Uterus (tissue), 4 donors: Measurements from ENCODE around the gene SPTB. TPM values are rescaled to one million over a fixed set of nuclear protein-coding genes. Genes with fewer than 3 reads are reported as not detected.

Experiments used
- DNase-seq, 2 donors: peaks; one replicate each; pipeline ENCODE4 v3.0.0-alpha.2; 2019 to 2020
- H3K27ac ChIP-seq, 2 donors: fragments of 200-600 bp; sonication (generic); 1 replicate in 1 of 2; 2 replicates in 1 of 2; pipeline ENCODE4 v1.5.1; 2016 to 2018
- H3K27me3 ChIP-seq, 2 donors: fragments of 200-600 bp; sonication (generic); one replicate each; pipeline ENCODE4 v1.5.1; 2018 to 2019; ENCODE audit warnings: control low read depth in 1 of 2
- H3K36me3 ChIP-seq, 2 donors: fragments of 200-600 bp; sonication (generic); one replicate each; pipeline ENCODE4 v1.5.1; 2019; ENCODE audit warnings: control low read depth in 1 of 2
- H3K4me1 ChIP-seq, 2 donors: fragments of 200-600 bp; sonication (generic); one replicate each; pipeline ENCODE4 v1.5.1; 2018 to 2019; ENCODE audit warnings: control low read depth in 1 of 2
- H3K4me3 ChIP-seq, 2 donors: fragments of 200-600 bp; sonication (generic); 1 replicate in 1 of 2; 2 replicates in 1 of 2; pipeline ENCODE4 v1.5.1; 2018 to 2019; ENCODE audit warnings: mild to moderate bottlenecking in 1 of 2
- H3K9me3 ChIP-seq, 2 donors: fragments of 200-600 bp; sonication (generic); one replicate each; pipeline ENCODE4 v1.5.1; 2019; ENCODE audit warnings: control low read depth in 1 of 2
- POLR2A ChIP-seq, 2 donors: fragments of 450-650 bp; IDR thresholded peaks; one replicate each; pipeline ENCODE4 v1.6.1; 2016; ENCODE audit warnings: antibody characterized with exemption in 2 of 2, mild to moderate bottlenecking in 1 of 2, moderate library complexity in 1 of 2
- intact Hi-C: fragments of 100-400 bp; cut with DNase I; formaldehyde crosslinking; loops from one replicate; pipeline ENCODE4 v1.15.1; 2023; ENCODE audit warnings: low total_unique reads
- total RNA-seq, 4 donors: library from RNA; depleted of rRNA in 3 of 4; stranded (reverse); fragments of >200 nt in 3 of 4; gene quantifications; one replicate each; pipeline versions ENCODE4 v1.1.0 to v1.2.4, GENCODE V29; 2014 to 2023
- TF ChIP-seq, protein P1 (sequence below), 4 experiments: fragments of 200-600 bp in 2 of 4; fragments of 450-650 bp in 2 of 4; sonication (generic) in 2 of 4; IDR thresholded peaks; one replicate each; pipeline ENCODE4 v1.5.1; 2016 to 2019; ENCODE audit warnings: antibody characterized with exemption in 4 of 4, mild to moderate bottlenecking in 2 of 4, moderate library complexity in 1 of 4
- donor health status: DM: yes; HTN: yes; CAD: no.

Gene SPTB
- total RNA-seq, 4 donors from 2014 or later = 1.0 to 5.4 (median 4.6) TPM; not detected in 1

DNA sequence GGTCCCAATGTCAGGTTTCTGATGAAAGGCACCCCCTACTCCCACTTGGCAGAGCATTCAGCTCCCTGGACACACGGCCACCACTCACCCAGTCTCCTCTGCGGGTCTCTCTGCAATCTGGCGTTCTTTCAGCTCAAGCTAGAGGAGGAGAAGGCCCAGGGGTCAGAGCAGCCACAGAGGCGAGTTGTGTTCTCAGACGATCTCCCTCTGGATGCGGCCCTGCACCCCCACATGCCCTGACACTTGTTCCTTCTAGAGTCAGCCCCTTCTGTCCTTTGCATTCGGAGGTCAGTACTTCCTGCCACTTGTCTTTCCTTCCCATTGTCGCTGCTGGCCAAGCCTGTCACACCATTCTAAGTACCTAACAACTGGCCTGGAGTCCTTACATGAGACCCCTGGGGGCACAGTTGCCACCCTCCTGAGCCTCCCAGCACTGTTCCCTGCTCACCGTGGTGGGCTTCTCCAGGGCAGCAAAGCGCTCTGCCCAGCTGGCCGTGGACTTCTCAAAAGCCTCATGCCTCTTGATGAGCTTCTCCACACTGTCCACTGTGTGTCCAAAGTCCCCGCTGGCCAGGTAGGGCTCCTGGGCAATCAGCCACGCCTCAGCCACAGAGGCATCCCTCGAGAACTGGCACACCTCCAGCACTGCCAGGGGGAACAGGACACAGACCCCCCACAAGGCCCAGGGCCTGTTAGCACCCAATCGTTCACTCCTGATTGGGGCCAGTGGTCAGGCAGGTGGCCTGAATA lies 112.3 kb downstream of the SPTB start:
- peak in 1 of 2 donors; percentile 22 for DNase-seq
- Histone ChIP-seq H3K27ac (no peak overlapping the region), H3K36me3 (no peaks in the 10 kb centered on the region), H3K27me3 (no peaks in the 10 kb centered on the region), H3K4me1 (peaks cover 0 to 5% of the 10 kb centered on the region in 2 donors), H3K9me3 (no peaks in the 10 kb centered on the region), H3K4me3 (no peak overlapping the region)
- TF ChIP-seq, protein P1, sequence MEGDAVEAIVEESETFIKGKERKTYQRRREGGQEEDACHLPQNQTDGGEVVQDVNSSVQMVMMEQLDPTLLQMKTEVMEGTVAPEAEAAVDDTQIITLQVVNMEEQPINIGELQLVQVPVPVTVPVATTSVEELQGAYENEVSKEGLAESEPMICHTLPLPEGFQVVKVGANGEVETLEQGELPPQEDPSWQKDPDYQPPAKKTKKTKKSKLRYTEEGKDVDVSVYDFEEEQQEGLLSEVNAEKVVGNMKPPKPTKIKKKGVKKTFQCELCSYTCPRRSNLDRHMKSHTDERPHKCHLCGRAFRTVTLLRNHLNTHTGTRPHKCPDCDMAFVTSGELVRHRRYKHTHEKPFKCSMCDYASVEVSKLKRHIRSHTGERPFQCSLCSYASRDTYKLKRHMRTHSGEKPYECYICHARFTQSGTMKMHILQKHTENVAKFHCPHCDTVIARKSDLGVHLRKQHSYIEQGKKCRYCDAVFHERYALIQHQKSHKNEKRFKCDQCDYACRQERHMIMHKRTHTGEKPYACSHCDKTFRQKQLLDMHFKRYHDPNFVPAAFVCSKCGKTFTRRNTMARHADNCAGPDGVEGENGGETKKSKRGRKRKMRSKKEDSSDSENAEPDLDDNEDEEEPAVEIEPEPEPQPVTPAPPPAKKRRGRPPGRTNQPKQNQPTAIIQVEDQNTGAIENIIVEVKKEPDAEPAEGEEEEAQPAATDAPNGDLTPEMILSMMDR (IDR thresholded peaks at IDR 0.05) = no peak
- TF ChIP-seq POLR2A (IDR thresholded peaks at IDR 0.05) = no peak
- intact Hi-C loops = no loop called here

GRCh38 chr14:64766430-64767151 lies 113.1 kb downstream of the SPTB start:
- H3K4me1 ChIP-seq = peaks cover 4 to 13% of the 10 kb centered on the region in 2 donors
- intact Hi-C loops = no loop called here
- H3K36me3 ChIP-seq = no peaks in the 10 kb centered on the region
- peak in 1 of 2 donors; percentile 23 for DNase-seq
- H3K4me3 ChIP-seq = no peak overlapping the region
- no peak overlapping the region for H3K27ac ChIP-seq
- H3K27me3 ChIP-seq = no peaks in the 10 kb centered on the region
- no peaks in the 10 kb centered on the region for H3K9me3 ChIP-seq
- TF ChIP-seq, protein P1 (IDR thresholded peaks at IDR 0.05) = no peak
- TF ChIP-seq POLR2A (IDR thresholded peaks at IDR 0.05) = no peak

DNA sequence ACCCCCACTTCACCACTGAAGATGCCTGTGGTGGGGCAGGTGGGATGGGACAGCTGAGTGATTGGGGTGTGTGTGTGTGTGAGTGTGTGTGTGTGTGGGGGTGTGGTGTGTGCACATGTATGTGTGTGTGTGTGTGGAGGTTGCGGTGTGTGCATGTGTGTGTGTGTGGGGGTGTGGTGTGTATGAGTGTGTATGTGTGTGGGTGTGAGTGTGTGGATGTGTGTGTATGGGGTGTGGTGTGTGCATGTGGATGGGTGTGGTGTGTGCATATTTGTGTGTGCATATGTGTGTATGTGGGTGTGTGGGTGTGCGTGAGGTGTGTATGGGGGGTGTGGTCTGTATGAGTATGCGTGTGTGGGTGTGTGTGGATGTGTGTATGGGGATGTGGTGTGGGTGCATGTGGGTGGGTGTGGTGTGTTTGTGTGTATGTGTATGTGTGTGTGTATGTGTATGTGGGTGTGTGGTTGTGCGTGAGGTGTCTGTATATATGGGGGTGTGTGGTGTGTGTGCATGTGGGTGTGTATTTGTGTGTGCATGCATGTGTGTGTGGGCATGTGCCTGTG lies 113.9 kb downstream of the SPTB start:
- no peak overlapping the region for H3K27ac ChIP-seq
- H3K4me3 ChIP-seq = no peak overlapping the region
- H3K9me3 ChIP-seq = no peaks in the 10 kb centered on the region
- no peaks in the 10 kb centered on the region for H3K27me3 ChIP-seq
- intact Hi-C loops = no loop called here
- H3K4me1 ChIP-seq = peaks cover 12 to 19% of the 10 kb centered on the region in 2 donors
- no peak for DNase-seq
- TF ChIP-seq, protein P1 (IDR thresholded peaks at IDR 0.05) = no peak
- TF ChIP-seq POLR2A (IDR thresholded peaks at IDR 0.05) = no peak
- H3K36me3 ChIP-seq = no peaks in the 10 kb centered on the region

DNA sequence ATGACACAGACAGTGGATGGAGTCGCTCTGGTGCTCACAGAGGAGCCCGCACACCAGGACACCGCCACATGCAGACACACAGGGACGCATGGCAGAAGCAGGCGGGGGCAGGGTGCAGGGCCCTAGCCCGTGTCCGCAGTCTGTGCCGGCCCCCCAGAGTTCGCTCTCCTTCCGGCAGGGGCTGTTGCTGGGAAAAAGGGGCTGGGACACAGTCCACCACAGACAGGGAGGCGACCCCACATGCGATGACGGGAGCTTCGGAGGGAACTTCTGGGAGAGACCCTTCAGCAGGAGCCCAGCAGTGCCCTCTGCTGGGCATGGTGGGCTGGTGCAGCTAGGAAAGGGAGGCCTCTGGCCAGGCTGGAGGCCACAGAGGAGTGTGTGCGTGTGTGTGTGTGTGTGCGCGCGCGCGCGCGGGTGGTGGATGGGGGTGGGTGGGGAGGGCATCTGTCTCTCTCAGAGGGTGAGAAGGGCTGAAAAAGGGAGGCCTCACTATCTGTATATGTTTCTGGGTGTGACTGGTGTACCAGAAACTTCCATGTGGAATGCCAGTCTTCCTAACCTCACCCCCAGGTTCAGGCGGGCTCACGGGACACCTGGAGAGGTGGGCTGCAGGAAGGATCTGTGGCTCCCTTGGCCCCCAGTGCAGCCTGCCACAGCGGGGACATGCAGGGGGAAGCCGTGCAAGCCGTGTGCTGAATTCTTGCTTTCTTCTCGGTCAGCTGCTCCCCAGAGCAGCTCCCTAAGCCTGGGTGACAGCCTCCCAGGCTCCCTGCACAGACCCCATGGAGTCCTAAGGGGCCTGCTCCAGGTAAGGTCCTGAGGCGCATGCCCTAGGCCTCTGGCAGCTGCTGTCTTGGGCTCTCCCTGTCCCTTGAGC lies 114.8 kb downstream of the SPTB start:
- H3K27ac ChIP-seq = peak overlapping the region; percentile 83 to 87
- no peaks in the 10 kb centered on the region for H3K9me3 ChIP-seq
- no peak overlapping the region for H3K4me3 ChIP-seq
- intact Hi-C loops = loop anchor here (5.0 kb wide), 1 partner anchor 93 kb away; no protein-coding TSS in a partner anchor
- DNase-seq = peak; percentile 77 to 83
- H3K27me3 ChIP-seq = no peaks in the 10 kb centered on the region
- TF ChIP-seq POLR2A (IDR thresholded peaks at IDR 0.05) = no peak
- TF ChIP-seq, protein P1 (IDR thresholded peaks at IDR 0.05) = peak; percentile 93 to 97 (median 94)
- no peaks in the 10 kb centered on the region for H3K36me3 ChIP-seq
- peaks cover 13 to 21% of the 10 kb centered on the region in 2 donors for H3K4me1 ChIP-seq
